GM19438 (cell line): ENCODE results near the gene CRB1.

Experiments
- ATAC-seq: cut with Tn5 transposase; IDR thresholded peaks from one replicate; pipeline ENCODE4 v1.9.1; 2021; ENCODE audit warnings: low read depth; ENCODE audit not compliant: unreplicated experiment

Gene CRB1

DNA sequence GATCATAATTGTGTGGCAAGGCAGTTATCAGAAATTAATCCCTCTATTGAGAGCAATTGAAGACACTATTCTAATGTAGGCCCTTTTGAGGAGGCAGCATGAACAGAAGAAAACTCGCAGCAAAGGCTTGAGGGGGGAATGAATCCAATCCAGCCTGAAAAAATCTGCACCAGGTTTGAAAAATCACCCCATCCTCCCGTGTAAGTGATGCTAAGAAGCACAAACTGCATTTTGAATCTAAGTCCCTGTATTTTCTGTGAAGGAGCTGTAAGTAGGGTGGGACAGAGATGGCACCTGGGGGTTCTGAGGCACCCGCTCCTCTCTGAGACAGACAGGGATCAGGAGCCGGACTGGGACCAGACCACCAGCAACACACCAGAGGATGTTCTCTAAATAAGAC, at the start of gene CRB1:
CRB1 (plus strand) TSS at position 241 of the 400 bp plus-strand sequence. CDS start 161 bp downstream, outside the sequence.
- ATAC-seq: no peak

DNA sequence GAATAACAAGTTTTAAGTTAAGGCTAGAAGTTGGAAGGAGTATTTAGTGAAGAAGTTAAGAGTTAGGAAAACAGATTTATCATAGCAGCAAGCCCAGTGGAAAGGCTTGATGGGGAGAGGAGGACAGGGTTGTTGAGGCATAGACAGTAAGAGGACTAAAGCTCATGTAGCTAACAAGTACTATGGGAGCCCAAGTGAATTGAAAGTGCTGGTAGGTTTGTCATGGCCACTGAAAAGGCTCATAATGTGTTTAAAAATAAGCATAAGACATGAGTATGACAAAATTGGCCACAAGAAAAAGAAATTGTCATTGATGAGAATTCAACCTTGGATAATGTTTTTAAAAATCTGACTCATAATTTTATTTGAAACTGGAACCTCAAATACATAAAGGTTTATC, 49.2 kb upstream of the CRB1 start:
- ATAC-seq: no peak

DNA sequence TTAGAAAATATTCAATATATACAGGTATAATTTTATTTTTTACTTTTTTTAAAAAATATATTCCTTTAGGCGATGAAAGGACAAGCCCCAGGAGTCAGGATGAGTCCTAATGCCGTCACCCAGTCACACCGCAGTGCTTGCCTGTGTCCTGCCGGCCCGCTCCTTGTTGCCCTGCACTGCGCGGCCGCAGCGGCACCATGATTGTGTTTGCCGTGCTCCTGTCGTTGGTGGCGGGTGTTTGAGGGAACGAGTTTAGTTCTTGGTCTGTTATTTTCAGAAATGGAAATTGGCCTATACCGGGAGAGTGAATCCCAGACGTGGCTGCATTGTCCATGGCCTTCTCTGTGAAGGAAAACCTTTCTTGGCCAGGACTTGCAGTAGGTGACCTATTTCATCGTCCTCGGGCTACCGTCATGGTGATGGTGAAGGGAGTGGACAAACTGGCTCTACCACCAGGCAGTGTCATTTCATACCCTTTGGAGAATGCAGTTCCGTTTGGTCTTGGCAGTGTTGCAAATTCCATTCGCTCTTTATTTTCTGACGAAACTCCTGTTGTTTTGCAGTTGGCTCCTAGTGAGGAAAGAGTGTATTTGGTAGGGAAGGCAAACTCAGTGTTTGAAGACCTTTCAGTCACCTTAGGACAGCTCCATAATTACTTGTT, 45.9 kb upstream of the CRB1 start:
- ATAC-seq: no peak

DNA sequence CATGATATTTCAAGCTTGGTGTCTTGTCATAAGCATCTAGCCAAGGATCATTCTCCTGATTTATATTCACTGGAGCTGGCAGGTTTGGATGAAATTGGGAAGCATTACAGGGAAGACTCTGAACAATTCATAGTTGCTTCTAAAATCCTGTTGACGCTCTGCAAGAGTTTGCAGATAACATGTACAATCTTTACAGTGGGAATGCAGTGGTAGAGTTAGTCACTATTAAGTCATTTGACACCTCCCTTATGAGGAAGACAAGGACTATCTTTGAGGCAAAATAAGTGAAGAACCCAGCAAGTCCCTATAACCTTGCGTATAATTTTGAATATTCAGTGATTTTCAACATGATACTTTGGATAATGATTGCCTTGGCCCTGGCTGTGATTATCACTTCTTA, 45.3 kb upstream of the CRB1 start:
- no peak for ATAC-seq

DNA sequence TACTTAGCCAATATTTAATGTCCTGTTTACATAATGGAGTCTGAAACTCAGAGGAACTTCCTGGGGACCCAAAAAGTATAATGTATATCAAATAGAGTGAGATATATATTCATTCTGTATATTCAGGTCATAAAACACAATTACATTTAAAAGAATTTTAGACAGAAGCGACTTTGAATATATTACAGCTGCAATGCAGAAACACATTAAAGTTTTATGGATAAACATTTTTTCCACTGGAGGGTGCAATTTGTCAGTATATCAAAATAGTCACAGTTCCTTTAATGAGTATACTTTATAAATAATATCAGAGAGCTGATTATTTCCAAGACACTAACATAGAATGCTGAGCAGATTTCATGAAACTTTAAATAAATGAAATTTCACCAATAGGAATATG, 43.9 kb upstream of the CRB1 start:
- no peak for ATAC-seq

DNA sequence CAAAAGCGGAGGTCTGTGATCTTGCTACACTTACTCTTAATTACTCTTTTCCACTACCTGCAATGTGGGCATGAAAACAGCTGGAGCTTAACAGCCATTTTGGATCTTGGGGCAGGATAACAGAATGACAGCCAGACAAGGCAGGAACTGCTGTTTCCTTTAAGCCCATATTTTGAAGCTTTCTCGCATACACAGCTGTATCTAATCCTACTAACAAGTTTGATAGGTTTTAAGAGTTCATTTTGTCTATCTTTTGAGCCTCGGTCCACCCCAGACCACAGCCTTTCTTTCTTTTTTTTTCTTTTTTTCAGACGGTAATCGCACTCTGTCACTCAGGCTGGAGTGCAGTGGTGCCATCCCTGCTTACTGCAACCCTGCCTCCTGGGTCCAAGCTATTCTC, 42.4 kb upstream of the CRB1 start:
- ATAC-seq: no peak

DNA sequence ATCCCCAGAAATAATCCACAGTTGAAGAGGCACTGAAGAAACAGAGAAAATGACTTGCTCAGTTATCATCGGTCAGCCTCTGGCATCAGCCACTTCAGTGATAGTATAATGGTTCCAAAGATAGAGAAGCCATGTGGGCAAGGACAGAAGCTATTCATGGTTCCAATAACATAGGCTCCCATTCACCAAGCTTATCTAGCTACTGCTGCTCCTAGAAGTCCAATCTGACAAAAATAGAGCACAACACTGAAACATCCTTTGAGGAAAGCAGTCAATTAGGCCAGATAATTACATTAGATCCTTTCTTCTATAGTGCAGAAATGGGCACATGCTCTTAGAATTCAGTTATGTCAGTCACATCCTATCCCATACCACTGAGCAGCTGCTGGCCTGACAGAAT, 33.5 kb upstream of the CRB1 start:
- ATAC-seq: no peak

DNA sequence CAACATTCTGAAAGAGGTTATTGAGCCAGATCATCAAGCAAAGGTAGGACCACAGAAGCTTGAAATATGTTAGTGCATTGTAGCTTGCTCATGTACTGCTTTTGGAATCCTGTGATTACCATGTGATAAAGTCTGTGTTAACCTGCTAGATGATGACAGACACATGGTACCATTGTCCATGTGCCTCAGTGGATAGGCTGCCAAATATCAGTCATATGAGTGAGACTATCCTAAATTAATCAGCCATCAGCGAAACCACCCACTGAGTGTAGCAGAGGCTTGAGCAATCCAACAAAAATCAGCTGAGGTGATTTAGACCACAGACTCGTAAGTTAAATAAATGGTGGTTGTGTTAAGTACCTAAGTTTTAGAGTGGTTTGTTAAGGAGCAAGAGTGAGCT, 32.7 kb upstream of the CRB1 start:
- no peak for ATAC-seq

DNA sequence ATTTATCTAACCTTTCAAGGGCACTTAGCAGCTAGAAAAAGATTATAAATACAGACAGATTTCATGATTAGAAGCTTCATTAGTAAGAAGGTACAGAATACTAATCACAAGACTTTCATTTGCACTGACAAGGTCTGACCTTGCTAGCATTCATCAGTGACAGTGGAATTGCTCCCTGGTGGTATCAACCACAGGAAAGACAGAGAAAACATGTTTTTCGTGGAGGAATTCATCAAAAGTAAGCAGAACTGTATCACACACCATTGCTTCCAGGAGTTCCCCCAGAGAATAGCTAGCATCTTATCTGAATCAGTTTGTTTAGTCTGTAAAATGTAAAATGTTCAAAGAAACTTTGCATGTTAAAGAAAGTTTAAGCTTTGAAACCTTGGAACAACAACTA, 20.6 kb upstream of the CRB1 start:
- no peak for ATAC-seq

DNA sequence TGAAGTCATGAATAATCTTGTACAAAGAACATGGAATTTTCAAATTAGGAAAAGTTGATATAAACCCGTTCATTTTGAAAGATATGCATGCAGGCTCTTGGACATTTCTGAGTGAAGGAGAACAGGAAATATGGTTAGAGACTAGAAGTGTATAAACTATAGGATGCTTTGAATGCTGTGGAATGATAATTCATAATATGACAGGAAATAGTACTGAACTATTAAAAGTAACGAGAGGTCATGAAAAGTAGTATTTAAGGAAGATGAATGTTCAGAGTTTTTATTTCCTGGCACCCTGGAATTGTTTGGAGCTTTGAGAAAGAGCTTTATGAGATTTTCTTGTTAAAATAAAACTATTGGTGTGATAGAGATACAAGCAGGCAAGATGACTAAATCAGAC, 18.7 kb upstream of the CRB1 start:
- ATAC-seq: no peak

DNA sequence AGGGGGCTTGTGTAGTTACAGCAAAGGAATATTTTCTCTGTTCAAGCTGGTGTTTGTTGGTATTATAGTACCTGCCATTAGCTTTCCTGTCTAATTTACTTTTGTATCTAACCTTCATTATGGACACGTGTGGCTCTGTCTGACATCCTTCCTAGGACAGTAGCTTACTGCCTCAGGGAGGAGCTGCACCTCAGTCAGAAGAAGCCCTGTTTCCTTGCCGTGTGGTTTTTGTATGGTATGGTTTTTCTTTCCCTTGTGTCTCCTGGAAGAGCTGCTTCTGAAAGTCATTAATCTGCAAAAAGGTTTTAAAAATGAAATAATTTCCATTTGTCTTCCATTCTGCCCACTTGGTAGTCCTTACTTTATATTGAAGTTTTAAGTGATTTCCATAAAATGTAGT, 17.4 kb upstream of the CRB1 start:
- no peak for ATAC-seq

DNA sequence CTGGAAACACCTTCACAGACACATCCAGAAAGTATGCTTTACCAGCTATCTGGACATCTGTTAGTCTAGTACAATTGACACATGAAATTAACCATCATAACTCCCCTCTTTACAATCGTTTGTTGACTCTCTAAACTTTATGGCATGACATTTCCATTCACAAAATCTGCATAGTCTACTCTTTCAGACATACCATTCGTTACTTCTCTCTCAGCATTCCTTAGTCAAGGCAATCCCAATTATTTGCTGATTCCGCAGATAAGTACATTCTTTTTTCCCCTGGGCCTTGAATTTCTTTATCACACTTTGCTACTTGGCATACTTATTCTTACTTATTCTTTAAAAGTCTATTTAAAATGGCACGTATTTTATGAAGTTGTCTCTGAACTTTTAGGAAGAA, 15.1 kb upstream of the CRB1 start:
- ATAC-seq: no peak

DNA sequence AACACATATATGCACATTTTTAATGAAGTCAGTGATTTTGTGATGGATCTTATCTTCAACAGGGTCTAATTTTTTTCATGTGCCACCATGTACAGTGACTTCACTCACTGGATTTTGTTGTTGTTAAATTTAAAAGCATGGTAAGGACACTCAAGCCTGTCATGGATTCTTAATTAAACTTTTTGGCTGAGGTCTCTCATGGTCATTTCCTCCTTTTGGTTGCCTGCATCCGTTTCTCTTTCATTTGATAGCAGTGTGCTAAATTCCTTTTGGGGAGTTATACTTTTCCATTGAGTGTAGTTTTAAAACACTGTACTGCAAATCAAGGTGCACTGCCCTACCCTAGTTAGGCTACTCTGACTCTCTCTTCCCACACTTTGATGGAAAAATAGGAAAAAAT, 13.2 kb upstream of the CRB1 start:
- ATAC-seq: no peak

DNA sequence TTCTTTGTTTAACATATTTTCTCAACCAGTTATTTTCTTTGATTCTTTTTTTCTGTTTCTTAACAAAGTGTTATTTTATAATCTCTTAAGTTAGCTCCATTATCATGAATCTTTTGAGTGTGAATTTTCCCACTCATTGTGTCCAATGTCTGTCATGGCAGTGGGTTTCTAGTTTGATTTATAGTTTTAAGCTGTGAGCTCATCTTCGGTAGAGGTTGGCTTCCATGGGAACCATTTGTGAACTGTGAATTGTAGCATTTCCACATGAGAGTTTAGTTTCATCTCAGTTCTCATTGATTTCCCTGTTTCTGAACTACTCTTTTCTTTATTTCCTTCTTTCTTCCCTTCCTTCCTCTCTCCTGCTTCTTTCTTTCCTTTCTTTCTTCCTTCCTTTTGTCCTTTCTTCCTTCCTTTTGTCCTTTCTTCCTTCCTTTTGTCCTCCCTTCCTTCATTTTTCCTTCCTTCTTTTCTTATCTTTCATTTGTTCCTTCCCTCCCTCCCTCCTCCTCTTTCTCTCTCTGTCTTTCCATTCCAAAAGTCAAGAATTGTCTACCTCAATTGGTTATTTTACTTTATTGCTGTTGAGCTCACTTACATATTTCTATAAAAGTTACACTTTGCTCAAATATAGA, 3.0 kb upstream of the CRB1 start:
- ATAC-seq: no peak

DNA sequence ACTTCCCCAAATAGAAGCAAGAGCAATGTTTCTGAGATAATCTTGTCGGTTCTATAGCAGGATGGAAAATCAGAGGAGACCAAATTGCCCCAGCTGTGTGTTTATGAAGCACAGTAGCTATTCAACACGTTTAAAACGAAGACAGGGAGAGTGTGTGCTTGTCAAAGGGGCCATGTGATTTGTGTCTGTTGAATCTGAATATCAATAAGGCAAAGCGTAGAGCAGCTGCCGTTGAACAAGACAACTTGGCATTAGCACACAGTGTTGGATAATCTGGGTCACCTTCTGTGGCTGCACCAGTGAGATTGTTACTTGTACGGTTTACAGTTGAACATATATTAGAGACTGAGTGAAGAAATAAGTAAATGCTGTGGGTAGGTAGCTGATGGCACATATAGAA, 1.0 kb downstream of the CRB1 start:
- no peak for ATAC-seq

DNA sequence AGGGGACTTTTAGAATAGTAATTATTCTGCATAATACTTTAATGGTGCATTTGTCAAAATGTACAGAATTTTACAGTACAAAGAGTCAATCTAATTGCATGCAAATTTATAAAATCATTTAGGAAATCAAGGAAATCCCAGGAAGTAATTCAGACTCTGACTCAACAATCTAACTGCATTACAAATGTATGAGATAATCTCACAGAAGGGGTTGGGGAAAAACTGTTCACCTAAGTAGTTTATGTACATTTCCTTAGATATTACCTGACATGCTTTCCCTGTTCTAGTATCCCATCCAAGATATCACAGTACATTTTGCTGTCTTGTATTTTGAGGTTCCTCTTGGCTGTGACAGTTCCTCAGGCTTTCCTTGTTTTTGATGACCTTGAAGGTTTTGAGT, 4.7 kb downstream of the CRB1 start:
- ATAC-seq: no peak

DNA sequence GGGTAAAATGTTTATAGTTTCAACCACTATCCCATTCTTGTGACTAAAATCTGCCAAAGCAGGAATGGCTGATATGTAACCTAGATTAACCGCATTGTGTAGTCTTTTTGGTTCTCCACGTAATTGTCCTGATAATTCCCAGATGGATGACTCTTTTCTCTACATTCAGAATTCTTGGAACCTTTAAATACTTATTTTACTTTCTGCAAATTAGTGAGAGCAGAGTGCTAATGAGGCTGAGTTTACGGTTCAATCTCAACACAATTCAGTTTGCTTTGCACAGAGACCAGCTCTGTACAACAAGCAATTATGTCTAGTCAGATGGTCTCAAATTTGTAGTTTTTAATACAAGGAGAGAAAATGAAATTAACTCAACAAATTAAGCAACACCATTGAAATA, 9.1 kb downstream of the CRB1 start:
- ATAC-seq: no peak

DNA sequence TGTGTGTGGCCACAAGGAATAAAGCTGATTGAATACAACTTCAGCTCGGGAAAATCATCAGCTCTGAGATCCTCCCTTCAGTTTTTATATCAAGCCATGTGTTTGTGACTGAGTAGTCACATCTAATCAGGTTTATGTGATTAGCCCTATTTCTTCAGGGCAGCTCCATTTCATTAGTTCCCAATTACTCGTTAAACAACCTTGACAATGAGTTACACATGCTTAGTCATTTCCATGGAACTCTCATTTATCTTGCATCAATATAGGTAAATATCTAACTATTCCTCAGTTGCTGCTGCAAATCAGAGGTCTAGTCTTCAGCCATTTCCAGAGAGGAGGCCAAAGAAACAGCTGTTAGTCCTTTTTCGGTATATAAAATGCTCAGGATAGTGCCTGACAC, 16.3 kb downstream of the CRB1 start:
- no peak for ATAC-seq

DNA sequence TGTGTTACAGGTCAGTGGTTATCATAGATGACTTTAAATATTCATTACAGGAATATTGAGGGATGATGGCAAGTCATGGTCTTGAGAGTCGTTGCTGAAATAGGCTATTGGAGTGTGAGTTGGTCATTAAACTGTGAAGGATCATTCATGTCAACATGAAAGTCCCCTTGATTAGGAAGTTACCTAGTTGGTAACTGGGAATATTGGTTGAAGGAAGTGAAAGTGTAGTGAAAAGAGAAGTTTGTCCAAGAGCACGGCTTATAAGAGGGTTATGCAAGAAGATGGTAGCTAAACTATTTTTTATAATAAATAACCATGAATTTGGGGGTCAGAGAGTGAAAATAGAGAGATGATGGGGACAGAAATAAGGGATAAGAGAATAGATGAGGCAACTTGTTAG, 16.9 kb downstream of the CRB1 start:
- no peak for ATAC-seq

DNA sequence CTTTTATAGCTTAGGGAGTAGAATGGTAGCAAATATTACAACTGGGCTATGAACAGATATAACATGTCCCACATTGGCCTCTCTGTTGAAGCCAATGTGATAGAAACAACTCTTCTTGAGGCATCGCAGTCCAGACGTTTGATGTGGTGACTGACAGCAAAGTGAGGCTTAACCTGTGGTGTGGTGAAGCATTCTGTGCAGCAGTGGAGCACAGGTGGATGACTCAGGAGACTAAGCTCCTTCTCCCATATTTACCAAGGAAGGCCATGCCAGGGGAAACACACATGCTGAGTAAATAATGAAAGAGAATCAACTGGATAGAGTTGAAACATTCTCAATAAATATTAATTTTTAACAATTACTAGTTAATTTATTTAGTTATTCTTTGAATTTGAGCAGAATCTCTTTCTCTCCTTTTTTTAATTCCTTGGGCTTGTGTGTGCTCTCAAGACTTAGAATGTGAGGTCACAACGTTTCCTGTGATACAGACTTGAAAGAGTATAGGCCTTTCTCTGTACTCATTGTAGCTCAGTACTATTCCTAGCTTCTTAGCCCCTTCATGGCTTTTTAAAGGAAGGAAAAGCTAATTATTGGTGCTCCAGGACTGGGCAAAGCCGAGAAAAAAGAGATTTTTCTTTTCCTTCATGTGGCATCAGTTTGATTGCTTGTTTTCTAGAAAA, 17.6 kb downstream of the CRB1 start:
- no peak for ATAC-seq

DNA sequence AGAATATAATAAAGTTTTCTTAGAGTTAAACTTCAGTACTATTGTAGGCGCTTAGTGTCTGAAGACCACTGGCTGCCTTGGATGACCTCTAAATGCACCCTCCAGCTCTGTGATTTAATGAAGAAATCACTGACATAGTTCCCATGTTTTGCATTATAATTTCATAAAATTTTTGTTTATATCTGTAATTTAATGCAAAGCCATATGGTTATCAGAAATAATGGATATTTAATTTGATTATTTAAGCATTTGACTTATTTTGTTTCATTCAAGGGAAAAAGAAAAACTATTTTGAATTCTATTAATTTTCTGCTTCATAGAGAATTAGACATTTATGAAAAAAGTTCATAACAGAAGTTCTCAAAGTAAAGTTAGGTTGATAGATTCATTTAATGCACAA, 18.6 kb downstream of the CRB1 start:
- no peak for ATAC-seq

DNA sequence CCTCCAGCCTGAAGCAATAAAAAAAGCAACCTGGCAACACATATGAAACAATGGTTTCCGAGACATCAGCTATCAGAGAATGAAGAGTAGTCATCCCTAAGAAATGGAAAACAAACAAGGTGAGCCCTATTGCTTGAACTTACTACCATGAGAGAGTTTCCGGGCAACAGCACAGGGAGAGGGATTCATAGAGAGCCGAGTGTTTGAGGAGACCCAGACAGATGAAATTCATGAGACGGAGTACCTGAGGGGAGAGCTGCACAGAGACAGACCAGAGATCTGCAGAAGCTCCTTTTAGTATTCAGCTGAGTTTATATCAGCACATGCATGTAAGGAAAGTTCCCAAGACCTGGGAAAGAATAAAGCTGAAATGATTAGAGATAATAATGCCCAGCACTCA, 19.8 kb downstream of the CRB1 start:
- no peak for ATAC-seq
